Activated CD4-positive, alpha-beta T cell treated with anti-CD3 and anti-CD28 coated beads for 4 hours (primary cell): ENCODE results near the gene ZNF133.
"Not testable (repeated sequence)": the region's sequence is repeated elsewhere in the genome, so short reads cannot be mapped to it uniquely, and the experiment has no call there.

ENCODE experiments used
- DNase-seq, 2 donors: peaks; one replicate each; pipeline ENCODE4 v3.0.0-alpha.2; 2020

Gene ZNF133

GRCh38 chr20:18287546-18287914, 797 bp upstream of the ZNF133 start:
- DNase-seq = no peak

- DNase-seq = no peak
Observed at GRCh38 chr20:18288749-18289267, 481 bp downstream of the ZNF133 start.

GRCh38 chr20:18289306-18289705, 979 bp downstream of the ZNF133 start:
- no peak for DNase-seq

GRCh38 chr20:18299364-18299763, 11.0 kb downstream of the ZNF133 start:
- no peak for DNase-seq

- DNase-seq = no peak
Observed at GRCh38 chr20:18304618-18305017, 16.3 kb downstream of the ZNF133 start.

GRCh38 chr20:18307301-18307700, 19.0 kb downstream of the ZNF133 start:
- DNase-seq = no peak

- no peak for DNase-seq
Observed at GRCh38 chr20:18310051-18310450, 21.7 kb downstream of the ZNF133 start.

- DNase-seq = no peak
Observed at GRCh38 chr20:18310592-18310991, 22.3 kb downstream of the ZNF133 start.

- DNase-seq = no peak
Observed at GRCh38 chr20:18312723-18313122, 24.4 kb downstream of the ZNF133 start.

GRCh38 chr20:18313411-18313810, 25.1 kb downstream of the ZNF133 start:
- DNase-seq = no peak

- no peak for DNase-seq
Observed at GRCh38 chr20:18314786-18315406, 26.6 kb downstream of the ZNF133 start.

- no peak for DNase-seq
Observed at GRCh38 chr20:18316166-18316565, 27.8 kb downstream of the ZNF133 start.

GRCh38 chr20:18321316-18321715, 33.0 kb downstream of the ZNF133 start:
- no peak for DNase-seq

- no peak for DNase-seq
Observed at GRCh38 chr20:18321976-18322950, 33.9 kb downstream of the ZNF133 start.

- no peak for DNase-seq
Observed at GRCh38 chr20:18323705-18324104, 35.4 kb downstream of the ZNF133 start.

- no peak for DNase-seq
Observed at GRCh38 chr20:18324596-18325089, 36.3 kb downstream of the ZNF133 start.

GRCh38 chr20:18326990-18327389, 38.7 kb downstream of the ZNF133 start:
- DNase-seq = no peak

GRCh38 chr20:18331694-18332093, 43.4 kb downstream of the ZNF133 start:
- no peak for DNase-seq

GRCh38 chr20:18349749-18350148, 61.4 kb downstream of the ZNF133 start:
- not testable (repeated sequence) for DNase-seq

GRCh38 chr20:18359854-18360253, 71.5 kb downstream of the ZNF133 start:
- DNase-seq = no peak

GRCh38 chr20:18360635-18361034, 72.3 kb downstream of the ZNF133 start:
- no peak for DNase-seq

- DNase-seq = no peak
Observed at GRCh38 chr20:18361678-18362077, 73.4 kb downstream of the ZNF133 start.

- no peak for DNase-seq
Observed at GRCh38 chr20:18362916-18363315, 74.6 kb downstream of the ZNF133 start.

GRCh38 chr20:18363708-18364107, 75.4 kb downstream of the ZNF133 start:
- no peak for DNase-seq
